Heart right ventricle (tissue), 16 donors: ENCODE data around the gene C16orf86. TPM values are rescaled to one million over a fixed set of nuclear protein-coding genes. Genes with fewer than 3 reads are reported as not detected.

Source experiments
- ATAC-seq, 8 donors: fragments of 200-7000 bp; cut with Tn5 transposase; one replicate each; pipeline ENCODE4 v1.9.1; 2020; ENCODE audit warnings: mild to moderate bottlenecking in 8 of 8, moderate library complexity in 8 of 8, moderate number of reproducible peaks in 1 of 8
- DNase-seq, 2 donors: peaks; one replicate each; pipeline ENCODE4 v3.0.0-alpha.2; 2020
- H3K27ac ChIP-seq, 10 donors: fragments of 200-600 bp; sonication (generic) in 2 of 10; one replicate each; pipeline versions ENCODE4 v1.5.0 to v1.8.0; 2020 to 2022; ENCODE audit warnings: mild to moderate bottlenecking in 3 of 10
- H3K27me3 ChIP-seq, 7 donors: fragments of 200-600 bp; one replicate each; pipeline ENCODE4 v1.8.0; 2021 to 2022; ENCODE audit warnings: mild to moderate bottlenecking in 2 of 7
- H3K36me3 ChIP-seq, 9 donors: fragments of 200-600 bp; sonication (generic) in 1 of 9; one replicate each; pipeline versions ENCODE4 v1.5.0 to v1.8.0; 2020 to 2022; ENCODE audit warnings: mild to moderate bottlenecking in 2 of 9
- H3K4me1 ChIP-seq, 9 donors: fragments of 200-600 bp; sonication (generic) in 1 of 9; one replicate each; pipeline versions ENCODE4 v1.5.0 to v1.8.0; 2020 to 2022; ENCODE audit warnings: mild to moderate bottlenecking in 4 of 9
- H3K4me3 ChIP-seq, 10 donors: fragments of 200-600 bp; sonication (generic) in 2 of 10; one replicate each; pipeline versions ENCODE4 v1.5.0 to v1.8.0; 2020 to 2022; ENCODE audit warnings: mild to moderate bottlenecking in 7 of 10, moderate library complexity in 2 of 10
- H3K9me3 ChIP-seq, 11 donors: fragments of 200-600 bp in 10 of 11; sonication (generic) in 2 of 11; one replicate each; pipeline versions ENCODE4 v1.5.0 to v1.8.0; 2013 to 2022; ENCODE audit warnings: mild to moderate bottlenecking in 2 of 11, control low read depth in 1 of 11, moderate library complexity in 1 of 11
- WGBS, 2 donors: extraction: QIAGEN DNeasy Blood & Tissue Kit; methylation state at CpG; one replicate each; pipeline ENCODE4 v1.1.7; 2013; ENCODE audit warnings: inconsistent platforms in 1 of 2; 5-methylcytosine and 5-hydroxymethylcytosine counted together
- intact Hi-C, 10 donors: fragments of 100-400 bp; cut with DNase I; formaldehyde crosslinking; loops; one replicate each; pipeline versions ENCODE4 v1.11.1 to v1.14.2; 2022
- polyA plus RNA-seq, 2 donors: library from polyadenylated mRNA; stranded (reverse); fragments of 200-250 nt; gene quantifications; one replicate each; pipeline ENCODE4 v1.2.3, GENCODE V29; 2013
- total RNA-seq, 10 donors: library from RNA; stranded (reverse); fragmentation: NEBNext Ultra II Directional in 3 of 10; extraction: Animal tissue kit (Norgen Biotek cat#: 25700) in 3 of 10; gene quantifications; one replicate each; pipeline versions ENCODE4 v1.2.1 to v1.2.4, GENCODE V29; 2021 to 2023
- TF ChIP-seq, protein P1 (sequence below), 9 donors: fragments of 200-600 bp; sonication (generic) in 2 of 9; IDR thresholded peaks; one replicate each; pipeline versions ENCODE4 v1.5.0 to v1.8.0; 2021 to 2022; ENCODE audit warnings: antibody characterized with exemption in 9 of 9, mild to moderate bottlenecking in 5 of 9, moderate library complexity in 1 of 9
- donor health status: Arrhythmogenic right ventricular cardiomyopathy.
- donor health status: ischemic (EF 13 %, LVEDD 7.1; RV severe dilation, severe dysfunction).
- donor health status: healthy with polysubstance abuse.
- donor health status: DM: no; HTN: yes; CAD: no.
- donor health status: DM: no; HTN: no; CAD: no.
- donor health status: ischemic (EF 25% LVEDD 6.9; RV normal size, moderate dysfunction).
- donor health status: ischemic (EF 25% LVEDD 5.7; RV mildly dilated, moderate dysfunction).
- donor health status: healthy.
- donor health status: DM: yes; HTN: yes; CAD: no.
- donor health status: Ischemic cardiomyopathy.
- donor health status: ischemic (EF 35%, LVEDD 5.7; RV mildly dilated, moderate dysfunction).
- donor health status: nonischemic (EF 11% LVEDD 7.7; RV severe dilation, severe dysfunction).
- donor health status: DM: yes; HTN: yes; CAD: no.
- donor health status: PGD.
- donor health status: ischemic (EF 29% LVEDD 5.4; RV normal size, mild dysfunction).
- donor health status: nonischemic (EF 23%, LVEDD 6.1; RV moderate dilation, normal function).

Gene C16orf86
- total and polyA plus RNA-seq, 12 donors = 2.6 to 5.6 (median 3.9) TPM

DNA sequence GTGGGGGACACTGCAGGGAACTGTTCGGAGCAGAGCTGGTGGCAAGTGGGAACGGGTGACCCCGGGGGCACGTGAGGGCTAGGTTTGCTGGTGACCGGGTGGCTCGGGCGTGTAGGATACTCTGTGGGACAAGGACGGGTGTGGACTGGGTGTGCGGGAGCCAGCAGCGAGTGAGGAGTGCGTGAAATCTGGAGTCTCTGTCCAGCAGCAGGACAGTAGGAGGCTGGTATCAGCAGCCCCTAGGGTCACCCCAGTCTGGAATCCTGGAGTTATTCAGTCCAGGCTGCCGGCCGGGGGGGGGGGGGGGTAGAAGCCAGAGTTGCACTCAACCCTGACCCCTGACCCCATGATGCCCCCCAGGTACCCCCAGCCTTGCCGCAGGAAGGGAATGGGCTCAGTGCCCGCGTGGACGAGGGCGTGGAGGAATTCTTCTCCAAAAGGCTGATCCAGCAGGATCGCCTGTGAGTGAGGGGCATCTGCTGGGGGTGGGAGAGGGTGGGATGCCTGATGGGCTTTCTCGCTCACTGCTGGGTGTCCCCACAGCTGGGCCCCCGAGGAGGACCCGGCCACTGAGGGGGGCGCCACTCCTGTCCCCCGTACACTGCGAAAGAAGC is 12.7 kb upstream of the C16orf86 start:
- H3K27me3 ChIP-seq = peaks cover 3 to 73% (median 63%) of the 10 kb centered on the region in 7 donors
- peaks cover 3 to 29% (median 11%) of the 10 kb centered on the region in 9 donors for H3K4me1 ChIP-seq
- ATAC-seq = no peak
- H3K9me3 ChIP-seq = no peaks in the 10 kb centered on the region
- H3K4me3 ChIP-seq = peak overlapping the region; percentile 9 to 51 (median 38)
- TF ChIP-seq, protein P1, sequence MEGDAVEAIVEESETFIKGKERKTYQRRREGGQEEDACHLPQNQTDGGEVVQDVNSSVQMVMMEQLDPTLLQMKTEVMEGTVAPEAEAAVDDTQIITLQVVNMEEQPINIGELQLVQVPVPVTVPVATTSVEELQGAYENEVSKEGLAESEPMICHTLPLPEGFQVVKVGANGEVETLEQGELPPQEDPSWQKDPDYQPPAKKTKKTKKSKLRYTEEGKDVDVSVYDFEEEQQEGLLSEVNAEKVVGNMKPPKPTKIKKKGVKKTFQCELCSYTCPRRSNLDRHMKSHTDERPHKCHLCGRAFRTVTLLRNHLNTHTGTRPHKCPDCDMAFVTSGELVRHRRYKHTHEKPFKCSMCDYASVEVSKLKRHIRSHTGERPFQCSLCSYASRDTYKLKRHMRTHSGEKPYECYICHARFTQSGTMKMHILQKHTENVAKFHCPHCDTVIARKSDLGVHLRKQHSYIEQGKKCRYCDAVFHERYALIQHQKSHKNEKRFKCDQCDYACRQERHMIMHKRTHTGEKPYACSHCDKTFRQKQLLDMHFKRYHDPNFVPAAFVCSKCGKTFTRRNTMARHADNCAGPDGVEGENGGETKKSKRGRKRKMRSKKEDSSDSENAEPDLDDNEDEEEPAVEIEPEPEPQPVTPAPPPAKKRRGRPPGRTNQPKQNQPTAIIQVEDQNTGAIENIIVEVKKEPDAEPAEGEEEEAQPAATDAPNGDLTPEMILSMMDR (IDR thresholded peaks at IDR 0.05) = no peak
- WGBS, 2 donors = 26 to 27% methylated on average over 25 of the region's 25 CpGs
- no peak for DNase-seq
- no peak overlapping the region for H3K27ac ChIP-seq
- H3K36me3 ChIP-seq = peaks cover 0 to 17% (median 0%) of the 10 kb centered on the region in 9 donors
- intact Hi-C loops = loop anchor here in 2 of 10 donors (5.0 to 10.0 kb wide), 2 partner anchors 89 to 92 kb away; partner anchors contain the start of gene CTCF (in 2 of the 2)

DNA sequence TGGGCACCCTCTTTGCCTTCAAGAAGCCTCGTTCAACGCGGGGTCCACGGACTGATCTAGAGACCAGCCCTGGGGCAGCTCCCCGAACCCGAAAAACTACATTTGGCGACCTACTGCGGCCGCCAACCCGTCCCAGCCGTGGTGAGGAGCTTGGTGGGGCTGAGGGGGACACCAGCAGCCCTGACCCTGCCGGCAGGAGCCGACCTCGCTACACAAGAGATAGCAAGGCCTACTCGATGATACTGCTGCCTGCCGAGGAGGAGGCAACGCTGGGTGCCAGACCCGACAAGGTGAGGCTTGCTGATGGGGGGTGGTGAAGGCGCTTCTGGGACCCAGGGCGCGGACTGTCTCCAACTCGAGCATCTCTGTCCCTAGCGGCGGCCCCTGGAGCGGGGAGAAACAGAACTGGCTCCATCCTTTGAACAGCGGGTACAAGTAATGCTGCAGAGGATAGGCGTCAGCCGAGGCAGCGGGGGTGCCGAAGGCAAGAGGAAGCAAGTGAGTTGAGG is 12.2 kb upstream of the C16orf86 start:
- Histone ChIP-seq H3K9me3 (no peaks in the 10 kb centered on the region), H3K27me3 (peaks cover 0 to 67% (median 57%) of the 10 kb centered on the region in 7 donors), H3K27ac (no peak overlapping the region), H3K36me3 (peaks cover 0 to 17% (median 0%) of the 10 kb centered on the region in 9 donors), H3K4me3 (no peak overlapping the region), H3K4me1 (peaks cover 8 to 31% (median 16%) of the 10 kb centered on the region in 9 donors)
- DNase-seq (peak in 1 of 2 donors; percentile 10), ATAC-seq (no peak)
- TF ChIP-seq, protein P1 (IDR thresholded peaks at IDR 0.05) = no peak
- 40 to 49% methylated on average over 30 of the region's 30 CpGs for WGBS, 2 donors
- intact Hi-C loops = loop anchor here in 2 of 10 donors (5.0 to 10.0 kb wide), 2 partner anchors 90 to 92 kb away; partner anchors contain the start of gene CTCF (in 2 of the 2)

- no peak for DNase-seq
- Histone ChIP-seq H3K27ac (no peak overlapping the region), H3K27me3 (peaks cover 0 to 58% (median 48%) of the 10 kb centered on the region in 7 donors), H3K36me3 (peaks cover 0 to 17% (median 0%) of the 10 kb centered on the region in 9 donors), H3K4me3 (no peak overlapping the region), H3K4me1 (peaks cover 8 to 25% (median 19%) of the 10 kb centered on the region in 9 donors), H3K9me3 (no peaks in the 10 kb centered on the region)
- ATAC-seq = no peak
- TF ChIP-seq, protein P1 (IDR thresholded peaks at IDR 0.05) = no peak
- intact Hi-C loops = loop anchor here in 1 of 10 donors (10.0 kb wide), 1 partner anchor 91 kb away; the partner anchor contains the start of gene CTCF
- 73 to 74% methylated on average over 4 of the region's 4 CpGs for WGBS, 2 donors
Observed at GRCh38 chr16:67655363-67655762, 11.3 kb upstream of the C16orf86 start.

GRCh38 chr16:67656344-67657016 is 10.1 kb upstream of the C16orf86 start:
- H3K4me3 ChIP-seq = no peak overlapping the region
- peaks cover 0 to 47% (median 37%) of the 10 kb centered on the region in 7 donors for H3K27me3 ChIP-seq
- TF ChIP-seq, protein P1 (IDR thresholded peaks at IDR 0.05) = no peak
- intact Hi-C loops = loop anchor here in 1 of 10 donors (10.0 kb wide), 1 partner anchor 92 kb away; the partner anchor contains the start of gene CTCF
- H3K36me3 ChIP-seq = peaks cover 0 to 17% (median 0%) of the 10 kb centered on the region in 9 donors
- no peak overlapping the region for H3K27ac ChIP-seq
- DNase-seq = no peak
- H3K9me3 ChIP-seq = no peaks in the 10 kb centered on the region
- WGBS, 2 donors = 86 to 91% methylated on average over 9 of the region's 9 CpGs
- peaks cover 13 to 32% (median 25%) of the 10 kb centered on the region in 9 donors for H3K4me1 ChIP-seq
- ATAC-seq = no peak
